ENCODE data around the gene EXOC6B.

EXOC6B gene

GRCh38 chr2:72159211-72159993 is 666.4 kb downstream of the EXOC6B start:
- DNase-seq (ENCODE audit: low spot score): no peak

- DNase-seq (ENCODE audit: low spot score): no peak
Measured at GRCh38 chr2:72157871-72158771, 667.7 kb downstream of the EXOC6B start.

- no peak for DNase-seq (ENCODE audit: low spot score)
Measured at GRCh38 chr2:72156872-72157271, 669.0 kb downstream of the EXOC6B start.

GRCh38 chr2:72155737-72156136 is 670.1 kb downstream of the EXOC6B start:
- DNase-seq (ENCODE audit: low spot score): no peak

GRCh38 chr2:72155151-72155550 is 670.7 kb downstream of the EXOC6B start:
- DNase-seq (ENCODE audit: low spot score): no peak

- no peak for DNase-seq (ENCODE audit: low spot score)
Measured at GRCh38 chr2:72154386-72154975, 671.4 kb downstream of the EXOC6B start.

GRCh38 chr2:72153924-72154323 is 671.9 kb downstream of the EXOC6B start:
- no peak for DNase-seq (ENCODE audit: low spot score)

GRCh38 chr2:72153026-72153791 is 672.6 kb downstream of the EXOC6B start:
- no peak for DNase-seq (ENCODE audit: low spot score)

GRCh38 chr2:72150861-72151356 is 674.9 kb downstream of the EXOC6B start:
- DNase-seq (ENCODE audit: low spot score): no peak

GRCh38 chr2:72150157-72150860 is 675.5 kb downstream of the EXOC6B start:
- peak; percentile 47 for DNase-seq (ENCODE audit: low spot score)

- DNase-seq (ENCODE audit: low spot score): no peak
Measured at GRCh38 chr2:72149556-72150156, 676.2 kb downstream of the EXOC6B start.

- no peak for DNase-seq (ENCODE audit: low spot score)
Measured at GRCh38 chr2:72148837-72149555, 676.8 kb downstream of the EXOC6B start.

GRCh38 chr2:72148003-72148836 is 677.6 kb downstream of the EXOC6B start:
- DNase-seq (ENCODE audit: low spot score): no peak

GRCh38 chr2:72147303-72147971 is 678.4 kb downstream of the EXOC6B start, which contains the start of gene CYP26B1:
Gene CYP26B1 (minus strand): TSS chr2:72147862. CDS start chr2:72147834, 28 bp downstream.
- no peak for DNase-seq (ENCODE audit: low spot score)

- DNase-seq (ENCODE audit: low spot score): no peak
Measured at GRCh38 chr2:72146347-72147302, 679.2 kb downstream of the EXOC6B start.

- no peak for DNase-seq (ENCODE audit: low spot score)
Measured at GRCh38 chr2:72145658-72146329, 680.0 kb downstream of the EXOC6B start.

- no peak for DNase-seq (ENCODE audit: low spot score)
Measured at GRCh38 chr2:72145289-72145657, 680.6 kb downstream of the EXOC6B start.

Measured in hematopoietic multipotent progenitor cell treated with erythropoietin and hydrocortisone succinate and interleukin-3 and kit ligand, for 17 days (in vitro differentiated cells).